CMK (cell line): ENCODE data around the gene PRMT9.

Source experiments
- DNase-seq: peaks from one replicate; pipeline ENCODE4 v3.0.0-alpha.2; 2010; ENCODE audit warnings: low read depth

The PRMT9 gene

GRCh38 chr4:147678796-147679549 is 5.0 kb downstream of the PRMT9 start:
- DNase-seq: no peak

- DNase-seq: no peak
Observed at GRCh38 chr4:147678106-147678505, 5.9 kb downstream of the PRMT9 start.

- no peak for DNase-seq
Observed at GRCh38 chr4:147674496-147674895, 9.5 kb downstream of the PRMT9 start.

GRCh38 chr4:147674073-147674472 is 9.9 kb downstream of the PRMT9 start:
- DNase-seq: no peak

GRCh38 chr4:147658501-147658900 is 25.5 kb downstream of the PRMT9 start:
- DNase-seq: no peak

- no peak for DNase-seq
Observed at GRCh38 chr4:147655639-147656038, 28.3 kb downstream of the PRMT9 start.

- DNase-seq: no peak
Observed at GRCh38 chr4:147651563-147651962, 32.4 kb downstream of the PRMT9 start.

- DNase-seq: no peak
Observed at GRCh38 chr4:147648656-147649055, 35.3 kb downstream of the PRMT9 start.

- no peak for DNase-seq
Observed at GRCh38 chr4:147645099-147645498, 38.9 kb downstream of the PRMT9 start.

- DNase-seq: no peak
Observed at GRCh38 chr4:147644471-147644870, 39.5 kb downstream of the PRMT9 start.

GRCh38 chr4:147643616-147644015 is 40.3 kb downstream of the PRMT9 start:
- no peak for DNase-seq

GRCh38 chr4:147640331-147640730 is 43.6 kb downstream of the PRMT9 start:
- no peak for DNase-seq

- DNase-seq: no peak
Observed at GRCh38 chr4:147639388-147639787, 44.6 kb downstream of the PRMT9 start.

- no peak for DNase-seq
Observed at GRCh38 chr4:147638942-147639341, 45.0 kb downstream of the PRMT9 start.

GRCh38 chr4:147638365-147638764 is 45.6 kb downstream of the PRMT9 start:
- DNase-seq: no peak

GRCh38 chr4:147635348-147635747 is 48.6 kb downstream of the PRMT9 start:
- DNase-seq: no peak

- DNase-seq: no peak
Observed at GRCh38 chr4:147633643-147634042, 50.3 kb downstream of the PRMT9 start.

- DNase-seq: no peak
Observed at GRCh38 chr4:147633113-147633512, 50.9 kb downstream of the PRMT9 start.

GRCh38 chr4:147629783-147630730 is 53.9 kb downstream of the PRMT9 start:
- no peak for DNase-seq

GRCh38 chr4:147628415-147628814 is 55.5 kb downstream of the PRMT9 start:
- DNase-seq: no peak

GRCh38 chr4:147626903-147627302 is 57.1 kb downstream of the PRMT9 start:
- no peak for DNase-seq

GRCh38 chr4:147625733-147626132 is 58.2 kb downstream of the PRMT9 start:
- DNase-seq: no peak

GRCh38 chr4:147620315-147620714 is 63.6 kb downstream of the PRMT9 start:
- no peak for DNase-seq
